Measurements from ENCODE around the gene PARP16.

GRCh38 chr15:65266469-65266868 lies 20.2 kb downstream of the PARP16 start:
- TF ChIP-seq, protein P1, sequence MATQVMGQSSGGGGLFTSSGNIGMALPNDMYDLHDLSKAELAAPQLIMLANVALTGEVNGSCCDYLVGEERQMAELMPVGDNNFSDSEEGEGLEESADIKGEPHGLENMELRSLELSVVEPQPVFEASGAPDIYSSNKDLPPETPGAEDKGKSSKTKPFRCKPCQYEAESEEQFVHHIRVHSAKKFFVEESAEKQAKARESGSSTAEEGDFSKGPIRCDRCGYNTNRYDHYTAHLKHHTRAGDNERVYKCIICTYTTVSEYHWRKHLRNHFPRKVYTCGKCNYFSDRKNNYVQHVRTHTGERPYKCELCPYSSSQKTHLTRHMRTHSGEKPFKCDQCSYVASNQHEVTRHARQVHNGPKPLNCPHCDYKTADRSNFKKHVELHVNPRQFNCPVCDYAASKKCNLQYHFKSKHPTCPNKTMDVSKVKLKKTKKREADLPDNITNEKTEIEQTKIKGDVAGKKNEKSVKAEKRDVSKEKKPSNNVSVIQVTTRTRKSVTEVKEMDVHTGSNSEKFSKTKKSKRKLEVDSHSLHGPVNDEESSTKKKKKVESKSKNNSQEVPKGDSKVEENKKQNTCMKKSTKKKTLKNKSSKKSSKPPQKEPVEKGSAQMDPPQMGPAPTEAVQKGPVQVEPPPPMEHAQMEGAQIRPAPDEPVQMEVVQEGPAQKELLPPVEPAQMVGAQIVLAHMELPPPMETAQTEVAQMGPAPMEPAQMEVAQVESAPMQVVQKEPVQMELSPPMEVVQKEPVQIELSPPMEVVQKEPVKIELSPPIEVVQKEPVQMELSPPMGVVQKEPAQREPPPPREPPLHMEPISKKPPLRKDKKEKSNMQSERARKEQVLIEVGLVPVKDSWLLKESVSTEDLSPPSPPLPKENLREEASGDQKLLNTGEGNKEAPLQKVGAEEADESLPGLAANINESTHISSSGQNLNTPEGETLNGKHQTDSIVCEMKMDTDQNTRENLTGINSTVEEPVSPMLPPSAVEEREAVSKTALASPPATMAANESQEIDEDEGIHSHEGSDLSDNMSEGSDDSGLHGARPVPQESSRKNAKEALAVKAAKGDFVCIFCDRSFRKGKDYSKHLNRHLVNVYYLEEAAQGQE (IDR thresholded peaks at IDR 0.05; ENCODE audit: insufficient read depth in 1 of 2, low read depth in 2 of 2, low read length in 2 of 2): no peak
- TF ChIP-seq POLR2AphosphoS5 (IDR thresholded peaks at IDR 0.05; ENCODE audit: low read depth, low read length) (no peak), TAF1 (IDR thresholded peaks at IDR 0.05; ENCODE audit: borderline replicate concordance, insufficient read depth, low read length) (no peak)
